ENCODE results near the gene MBOAT1. TPM values are rescaled to one million over a fixed set of nuclear protein-coding genes. Genes with fewer than 3 reads are reported as not detected.

MBOAT1 gene
- polyA plus RNA-seq, 2 donors = 5.9 to 6.6 TPM

- no peak overlapping the region for H3K4me3 ChIP-seq (ENCODE audit: low read depth in 1 of 2, low read length in 2 of 2)
- no peak overlapping the region for H3K27ac ChIP-seq (ENCODE audit: low read depth in 2 of 2, low read length in 1 of 2)
- WGBS, 2 donors = 76 to 77% methylated on average over 3 of the region's 3 CpGs
- H3K36me3 ChIP-seq (ENCODE audit: control insufficient read depth in 2 of 2, insufficient read depth in 2 of 2, low read length in 1 of 2) = no peaks in the 10 kb centered on the region
- H3K9me3 ChIP-seq (ENCODE audit: control insufficient read depth in 2 of 2, insufficient read depth in 1 of 2, low read depth in 1 of 2, low read length in 1 of 2) = no peaks in the 10 kb centered on the region
- no peaks in the 10 kb centered on the region for H3K4me1 ChIP-seq (ENCODE audit: control insufficient read depth in 2 of 2, insufficient read depth in 2 of 2, low read length in 1 of 2)
- no peaks in the 10 kb centered on the region for H3K27me3 ChIP-seq (ENCODE audit: control insufficient read depth in 1 of 2, insufficient read depth in 2 of 2, low read length in 2 of 2)
Observed at GRCh38 chr6:20236344-20236743, 24.1 kb upstream of the MBOAT1 start.

DNA sequence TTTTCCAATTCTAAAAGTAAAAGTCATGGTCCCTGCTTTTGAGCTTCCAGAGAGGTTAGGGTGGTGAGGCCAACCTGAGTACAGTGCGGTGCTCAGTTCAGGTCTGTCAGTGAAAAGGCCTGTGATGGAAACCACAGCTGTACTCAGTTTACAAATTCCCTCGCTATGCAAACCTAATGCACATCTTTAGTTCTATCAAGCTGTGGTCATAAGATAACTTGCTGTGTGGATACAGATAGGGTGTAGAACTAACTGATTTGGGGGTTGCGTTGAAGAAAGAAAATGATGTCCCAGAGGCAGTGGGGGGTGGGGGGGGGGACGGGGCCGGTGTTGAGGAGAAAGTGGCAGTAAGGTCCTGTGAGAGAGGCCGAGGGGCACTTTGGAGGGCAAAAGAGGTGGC lies 22.8 kb upstream of the MBOAT1 start:
- Histone ChIP-seq H3K27ac (ENCODE audit: low read depth in 2 of 2, low read length in 1 of 2) (no peak overlapping the region), H3K4me1 (ENCODE audit: control insufficient read depth in 2 of 2, insufficient read depth in 2 of 2, low read length in 1 of 2) (no peaks in the 10 kb centered on the region), H3K36me3 (ENCODE audit: control insufficient read depth in 2 of 2, insufficient read depth in 2 of 2, low read length in 1 of 2) (no peaks in the 10 kb centered on the region), H3K4me3 (ENCODE audit: low read depth in 1 of 2, low read length in 2 of 2) (no peak overlapping the region), H3K27me3 (ENCODE audit: control insufficient read depth in 1 of 2, insufficient read depth in 2 of 2, low read length in 2 of 2) (no peaks in the 10 kb centered on the region), H3K9me3 (ENCODE audit: control insufficient read depth in 2 of 2, insufficient read depth in 1 of 2, low read depth in 1 of 2, low read length in 1 of 2) (no peaks in the 10 kb centered on the region)
- 90 to 94% methylated on average over 6 of the region's 6 CpGs for WGBS, 2 donors

GRCh38 chr6:20234136-20234535 lies 21.9 kb upstream of the MBOAT1 start:
- 80 to 84% methylated on average over 7 of the region's 7 CpGs for WGBS, 2 donors

DNA sequence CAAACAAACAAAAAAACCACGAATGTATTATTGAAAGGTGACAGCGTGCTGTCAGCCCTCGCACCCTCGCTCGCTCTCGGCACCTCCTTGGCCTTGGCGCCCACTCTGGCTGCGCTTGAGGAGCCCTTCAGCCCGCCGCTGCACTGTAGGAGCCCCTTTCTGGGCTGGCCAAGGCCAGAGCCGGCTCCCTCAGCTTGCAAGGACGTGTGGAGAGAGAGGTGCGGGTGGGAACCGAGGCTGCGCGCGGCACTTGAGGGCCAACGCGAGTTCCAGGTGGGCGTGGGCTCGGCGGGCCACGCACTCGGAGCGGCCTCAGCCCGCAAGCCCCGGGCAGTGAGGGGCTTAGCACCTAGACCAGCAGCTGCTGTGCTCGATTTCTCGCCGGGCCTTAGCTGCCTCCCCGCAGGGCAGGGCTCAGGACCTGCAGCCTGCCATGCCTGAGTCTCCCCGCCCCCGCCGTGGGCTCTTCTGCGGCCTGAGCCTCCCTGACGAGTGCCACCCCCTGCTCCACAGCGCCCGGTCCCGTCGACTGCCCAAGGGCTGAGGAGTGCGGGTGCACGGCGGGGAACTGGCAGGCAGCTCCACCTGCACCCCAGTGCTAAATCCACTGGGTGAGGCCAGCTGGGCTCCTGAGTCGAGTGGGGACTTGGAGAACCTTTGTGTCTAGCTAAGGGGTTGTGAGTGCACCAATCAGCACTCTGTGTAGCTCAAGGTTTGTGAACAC lies 20.9 kb upstream of the MBOAT1 start:
- WGBS, 2 donors = 95 to 96% methylated on average over 44 of the region's 44 CpGs
- H3K4me3 ChIP-seq (ENCODE audit: low read depth in 1 of 2, low read length in 2 of 2) = no peak overlapping the region
- H3K9me3 ChIP-seq (ENCODE audit: control insufficient read depth in 2 of 2, insufficient read depth in 1 of 2, low read depth in 1 of 2, low read length in 1 of 2) = no peaks in the 10 kb centered on the region
- H3K36me3 ChIP-seq (ENCODE audit: control insufficient read depth in 2 of 2, insufficient read depth in 2 of 2, low read length in 1 of 2) = no peaks in the 10 kb centered on the region
- no peaks in the 10 kb centered on the region for H3K4me1 ChIP-seq (ENCODE audit: control insufficient read depth in 2 of 2, insufficient read depth in 2 of 2, low read length in 1 of 2)
- no peak overlapping the region for H3K27ac ChIP-seq (ENCODE audit: low read depth in 2 of 2, low read length in 1 of 2)
- no peaks in the 10 kb centered on the region for H3K27me3 ChIP-seq (ENCODE audit: control insufficient read depth in 1 of 2, insufficient read depth in 2 of 2, low read length in 2 of 2)

More at GRCh38 chr6:20234136-20234535, 21.9 kb upstream of the MBOAT1 start:
- Histone ChIP-seq H3K4me3 (ENCODE audit: low read depth in 1 of 2, low read length in 2 of 2) (no peak overlapping the region), H3K27ac (ENCODE audit: low read depth in 2 of 2, low read length in 1 of 2) (no peak overlapping the region), H3K27me3 (ENCODE audit: control insufficient read depth in 1 of 2, insufficient read depth in 2 of 2, low read length in 2 of 2) (no peaks in the 10 kb centered on the region), H3K36me3 (ENCODE audit: control insufficient read depth in 2 of 2, insufficient read depth in 2 of 2, low read length in 1 of 2) (no peaks in the 10 kb centered on the region), H3K4me1 (ENCODE audit: control insufficient read depth in 2 of 2, insufficient read depth in 2 of 2, low read length in 1 of 2) (no peaks in the 10 kb centered on the region), H3K9me3 (ENCODE audit: control insufficient read depth in 2 of 2, insufficient read depth in 1 of 2, low read depth in 1 of 2, low read length in 1 of 2) (no peaks in the 10 kb centered on the region)

- WGBS, 2 donors = 91 to 97% methylated on average over 2 of the region's 2 CpGs
- no peaks in the 10 kb centered on the region for H3K4me1 ChIP-seq (ENCODE audit: control insufficient read depth in 2 of 2, insufficient read depth in 2 of 2, low read length in 1 of 2)
Observed at GRCh38 chr6:20232188-20232587, 19.9 kb upstream of the MBOAT1 start.

DNA sequence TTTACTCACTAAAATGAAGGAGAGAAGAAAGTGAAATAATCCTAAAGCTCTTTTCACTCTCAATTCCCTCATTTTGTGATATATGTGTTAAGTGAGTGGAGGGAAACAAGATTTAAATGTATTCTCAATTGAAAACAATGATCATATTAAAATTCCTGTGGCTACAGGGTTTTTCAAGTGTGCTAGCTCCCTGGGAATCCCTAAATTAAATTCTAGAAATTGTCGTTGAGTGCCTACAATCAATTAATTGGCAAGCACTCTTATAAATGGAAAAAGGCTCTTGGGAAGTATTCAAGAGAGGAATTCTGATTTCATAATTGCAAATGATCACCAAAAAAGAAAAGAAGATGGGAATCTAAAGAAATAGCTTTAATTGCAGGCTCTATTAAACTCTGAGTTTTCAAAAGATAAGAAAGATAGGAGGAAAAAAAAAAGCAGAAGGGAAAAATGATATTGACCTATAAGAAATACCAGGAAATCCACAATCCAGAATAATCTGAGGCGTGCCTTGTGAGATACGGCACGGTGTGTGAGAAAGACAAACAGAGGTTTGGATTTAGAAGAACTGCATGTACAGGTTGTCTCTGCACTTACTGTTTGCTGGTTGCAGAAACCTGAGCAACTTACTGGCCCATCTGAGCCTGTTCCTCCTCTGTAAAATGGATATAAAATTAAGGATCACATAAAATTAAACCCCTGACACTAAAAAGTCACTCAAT lies 18.3 kb upstream of the MBOAT1 start:
- Histone ChIP-seq H3K4me1 (ENCODE audit: control insufficient read depth in 2 of 2, insufficient read depth in 2 of 2, low read length in 1 of 2) (no peaks in the 10 kb centered on the region), H3K27ac (ENCODE audit: low read depth in 2 of 2, low read length in 1 of 2) (no peak overlapping the region), H3K4me3 (ENCODE audit: low read depth in 1 of 2, low read length in 2 of 2) (no peak overlapping the region), H3K36me3 (ENCODE audit: control insufficient read depth in 2 of 2, insufficient read depth in 2 of 2, low read length in 1 of 2) (no peaks in the 10 kb centered on the region), H3K9me3 (ENCODE audit: control insufficient read depth in 2 of 2, insufficient read depth in 1 of 2, low read depth in 1 of 2, low read length in 1 of 2) (no peaks in the 10 kb centered on the region), H3K27me3 (ENCODE audit: control insufficient read depth in 1 of 2, insufficient read depth in 2 of 2, low read length in 2 of 2) (no peaks in the 10 kb centered on the region)
- WGBS, 2 donors = 75 to 78% methylated on average over 4 of the region's 4 CpGs

More at GRCh38 chr6:20232188-20232587, 19.9 kb upstream of the MBOAT1 start:
- Histone ChIP-seq H3K4me3 (ENCODE audit: low read depth in 1 of 2, low read length in 2 of 2) (no peak overlapping the region), H3K27me3 (ENCODE audit: control insufficient read depth in 1 of 2, insufficient read depth in 2 of 2, low read length in 2 of 2) (no peaks in the 10 kb centered on the region), H3K9me3 (ENCODE audit: control insufficient read depth in 2 of 2, insufficient read depth in 1 of 2, low read depth in 1 of 2, low read length in 1 of 2) (no peaks in the 10 kb centered on the region), H3K27ac (ENCODE audit: low read depth in 2 of 2, low read length in 1 of 2) (no peak overlapping the region), H3K36me3 (ENCODE audit: control insufficient read depth in 2 of 2, insufficient read depth in 2 of 2, low read length in 1 of 2) (no peaks in the 10 kb centered on the region)

DNA sequence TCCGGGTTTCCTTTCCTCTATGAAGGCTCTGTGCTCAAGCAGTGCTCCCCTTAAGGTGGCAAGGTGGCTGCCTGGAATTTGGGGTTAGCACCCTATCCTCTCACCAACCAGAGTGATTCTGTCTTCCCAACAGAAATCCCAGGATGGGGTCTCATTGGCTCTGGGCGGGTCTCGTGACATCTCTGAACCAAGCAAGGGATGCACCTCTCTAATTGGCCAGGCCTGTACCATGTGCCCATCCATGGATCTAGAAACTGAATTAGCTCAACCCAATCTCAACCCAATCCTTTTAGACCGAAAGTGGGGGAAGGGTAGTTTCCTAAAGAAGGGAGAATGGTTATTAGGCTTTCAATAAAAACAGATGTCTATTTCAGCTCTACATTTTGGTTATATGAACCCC lies 17.6 kb upstream of the MBOAT1 start:
- WGBS, 2 donors = 93 to 98% methylated on average over 4 of the region's 4 CpGs
- H3K4me3 ChIP-seq (ENCODE audit: low read depth in 1 of 2, low read length in 2 of 2) = no peak overlapping the region

GRCh38 chr6:20227350-20227749 lies 15.1 kb upstream of the MBOAT1 start:
- 90 to 93% methylated on average over 2 of the region's 2 CpGs for WGBS, 2 donors
- no peaks in the 10 kb centered on the region for H3K9me3 ChIP-seq (ENCODE audit: control insufficient read depth in 2 of 2, insufficient read depth in 1 of 2, low read depth in 1 of 2, low read length in 1 of 2)
- H3K27me3 ChIP-seq (ENCODE audit: control insufficient read depth in 1 of 2, insufficient read depth in 2 of 2, low read length in 2 of 2) = no peaks in the 10 kb centered on the region
- H3K27ac ChIP-seq (ENCODE audit: low read depth in 2 of 2, low read length in 1 of 2) = no peak overlapping the region
- H3K4me3 ChIP-seq (ENCODE audit: low read depth in 1 of 2, low read length in 2 of 2) = no peak overlapping the region
- no peaks in the 10 kb centered on the region for H3K4me1 ChIP-seq (ENCODE audit: control insufficient read depth in 2 of 2, insufficient read depth in 2 of 2, low read length in 1 of 2)
- no peaks in the 10 kb centered on the region for H3K36me3 ChIP-seq (ENCODE audit: control insufficient read depth in 2 of 2, insufficient read depth in 2 of 2, low read length in 1 of 2)

More for the DNA sequence above, 17.6 kb upstream of the MBOAT1 start:
- H3K27me3 ChIP-seq (ENCODE audit: control insufficient read depth in 1 of 2, insufficient read depth in 2 of 2, low read length in 2 of 2) = no peaks in the 10 kb centered on the region
- no peaks in the 10 kb centered on the region for H3K4me1 ChIP-seq (ENCODE audit: control insufficient read depth in 2 of 2, insufficient read depth in 2 of 2, low read length in 1 of 2)
- H3K27ac ChIP-seq (ENCODE audit: low read depth in 2 of 2, low read length in 1 of 2) = no peak overlapping the region
- no peaks in the 10 kb centered on the region for H3K9me3 ChIP-seq (ENCODE audit: control insufficient read depth in 2 of 2, insufficient read depth in 1 of 2, low read depth in 1 of 2, low read length in 1 of 2)
- H3K36me3 ChIP-seq (ENCODE audit: control insufficient read depth in 2 of 2, insufficient read depth in 2 of 2, low read length in 1 of 2) = no peaks in the 10 kb centered on the region

- Histone ChIP-seq H3K27me3 (ENCODE audit: control insufficient read depth in 1 of 2, insufficient read depth in 2 of 2, low read length in 2 of 2) (no peaks in the 10 kb centered on the region), H3K4me1 (ENCODE audit: control insufficient read depth in 2 of 2, insufficient read depth in 2 of 2, low read length in 1 of 2) (no peaks in the 10 kb centered on the region), H3K27ac (ENCODE audit: low read depth in 2 of 2, low read length in 1 of 2) (no peak overlapping the region), H3K4me3 (ENCODE audit: low read depth in 1 of 2, low read length in 2 of 2) (no peak overlapping the region), H3K9me3 (ENCODE audit: control insufficient read depth in 2 of 2, insufficient read depth in 1 of 2, low read depth in 1 of 2, low read length in 1 of 2) (no peaks in the 10 kb centered on the region), H3K36me3 (ENCODE audit: control insufficient read depth in 2 of 2, insufficient read depth in 2 of 2, low read length in 1 of 2) (no peaks in the 10 kb centered on the region)
- whole genome bisulfite sequencing, 2 donors = 89 to 93% methylated on average over 1 of the region's 1 CpG
Observed at GRCh38 chr6:20223141-20223540, 10.9 kb upstream of the MBOAT1 start.

GRCh38 chr6:20221421-20221820 lies 9.2 kb upstream of the MBOAT1 start:
- no peak overlapping the region for H3K4me3 ChIP-seq (ENCODE audit: low read depth in 1 of 2, low read length in 2 of 2)
- WGBS, 2 donors = 71 to 89% methylated on average over 3 of the region's 3 CpGs
- H3K36me3 ChIP-seq (ENCODE audit: control insufficient read depth in 2 of 2, insufficient read depth in 2 of 2, low read length in 1 of 2) = no peaks in the 10 kb centered on the region
- no peaks in the 10 kb centered on the region for H3K4me1 ChIP-seq (ENCODE audit: control insufficient read depth in 2 of 2, insufficient read depth in 2 of 2, low read length in 1 of 2)
- H3K27me3 ChIP-seq (ENCODE audit: control insufficient read depth in 1 of 2, insufficient read depth in 2 of 2, low read length in 2 of 2) = no peaks in the 10 kb centered on the region
- H3K27ac ChIP-seq (ENCODE audit: low read depth in 2 of 2, low read length in 1 of 2) = no peak overlapping the region
- H3K9me3 ChIP-seq (ENCODE audit: control insufficient read depth in 2 of 2, insufficient read depth in 1 of 2, low read depth in 1 of 2, low read length in 1 of 2) = no peaks in the 10 kb centered on the region

Data from esophagus (tissue), 2 donors.